Sigmoid colon (tissue), 7 donors: Measurements from ENCODE around the gene ANKLE2. TPM values are rescaled to one million over a fixed set of nuclear protein-coding genes. Genes with fewer than 3 reads are reported as not detected.

ENCODE experiments used
- DNase-seq: peaks from one replicate; pipeline ENCODE4 v3.0.0-alpha.2; 2019
- H3K27ac ChIP-seq, 4 donors: fragments of 200-600 bp; sonication (generic); one replicate each; pipeline ENCODE4 v1.5.1; 2016 to 2019; ENCODE audit warnings: mild to moderate bottlenecking in 1 of 4
- H3K27me3 ChIP-seq, 3 donors: fragments of 200-600 bp; sonication (generic); one replicate each; pipeline ENCODE4 v1.5.1; 2019; ENCODE audit warnings: mild to moderate bottlenecking in 1 of 3
- H3K36me3 ChIP-seq, 4 donors: fragments of 200-600 bp; sonication (generic); one replicate each; pipeline ENCODE4 v1.5.1; 2016 to 2019
- H3K4me1 ChIP-seq, 4 donors: fragments of 200-600 bp; sonication (generic); one replicate each; pipeline ENCODE4 v1.5.1; 2017 to 2019
- H3K4me3 ChIP-seq, 4 donors: fragments of 200-600 bp; sonication (generic); one replicate each; pipeline ENCODE4 v1.5.1; 2017 to 2019; ENCODE audit warnings: mild to moderate bottlenecking in 2 of 4, moderate library complexity in 1 of 4
- H3K9me3 ChIP-seq, 4 donors: fragments of 200-600 bp in 3 of 4; sonication (generic) in 3 of 4; one replicate each; pipeline versions ENCODE4 v1.5.1 to v1.6.1; 2013 to 2019
- CTCF ChIP-seq, 4 experiments: fragments of 450-650 bp in 3 of 4; fragments of 200-600 bp in 1 of 4; IDR thresholded peaks; one replicate each; pipeline ENCODE4 v1.5.1; 2016 to 2019; ENCODE audit warnings: antibody characterized with exemption in 4 of 4, mild to moderate bottlenecking in 3 of 4, moderate library complexity in 2 of 4
- EP300 ChIP-seq, 4 donors: sonication (generic); formaldehyde crosslinking; IDR thresholded peaks; one replicate each; pipeline ENCODE4 v1.6.1; 2017; ENCODE audit warnings: antibody characterized with exemption in 4 of 4
- POLR2A ChIP-seq, 2 donors: fragments of 450-650 bp; IDR thresholded peaks; one replicate each; pipeline ENCODE4 v1.6.1; 2016; ENCODE audit warnings: antibody characterized with exemption in 2 of 2, mild to moderate bottlenecking in 2 of 2, moderate library complexity in 2 of 2
- POLR2AphosphoS5 ChIP-seq, 4 donors: sonication (generic); formaldehyde crosslinking; IDR thresholded peaks; one replicate each; pipeline ENCODE4 v1.6.1; 2017; ENCODE audit warnings: antibody characterized with exemption in 4 of 4
- WGBS, 2 donors: extraction: QIAGEN DNeasy Blood & Tissue Kit; methylation state at CpG; one replicate each; pipeline ENCODE4 v1.1.7; 2013; 5-methylcytosine and 5-hydroxymethylcytosine counted together
- intact Hi-C: fragments of 100-400 bp; cut with DNase I; formaldehyde crosslinking; loops from one replicate; pipeline ENCODE4 v1.15.1; 2023
- polyA plus RNA-seq, 3 donors: library from polyadenylated mRNA; stranded (reverse); fragments of 200-250 nt; gene quantifications; one replicate each; pipeline ENCODE4 v1.2.3, GENCODE V29; 2013
- total RNA-seq, 4 donors: library from RNA; depleted of rRNA; stranded (reverse); fragments of >200 nt; gene quantifications; one replicate each; pipeline ENCODE4 v1.1.0, GENCODE V29; 2016
- donor health status: healthy with polysubstance abuse.
- donor health status: Bipolar disorder and iron deficiency.
- donor health status: healthy.

The ANKLE2 gene
- total and polyA plus RNA-seq, 7 donors = 7.2 to 58.4 (median 35.9) TPM

DNA sequence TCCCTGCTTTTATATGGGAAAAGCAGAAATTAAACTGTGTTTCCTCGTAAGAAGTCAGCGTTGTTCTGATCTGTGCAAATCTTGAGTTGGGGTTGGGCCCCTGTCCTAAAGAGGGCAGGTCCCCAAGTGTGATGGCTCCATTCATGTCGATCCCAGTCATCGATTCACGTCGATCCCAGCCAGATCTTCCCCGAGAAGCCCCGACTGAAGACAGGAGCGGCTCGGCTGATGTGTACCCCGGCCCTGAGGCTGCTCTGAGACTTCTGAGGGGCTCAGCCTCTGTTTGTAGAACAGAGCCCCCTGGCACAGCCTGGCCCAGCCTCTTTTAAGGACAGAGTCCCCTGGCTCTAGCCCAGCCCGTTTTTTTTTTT is 41.7 kb downstream of the ANKLE2 start:
- no peaks in the 10 kb centered on the region for H3K27me3 ChIP-seq
- peaks cover 14 to 94% (median 46%) of the 10 kb centered on the region in 4 donors for H3K36me3 ChIP-seq
- DNase-seq = no peak
- intact Hi-C loops = no loop called here
- WGBS, 2 donors = 92 to 94% methylated on average over 12 of the region's 12 CpGs
- no peaks in the 10 kb centered on the region for H3K4me1 ChIP-seq
- H3K4me3 ChIP-seq = no peak overlapping the region
- TF ChIP-seq POLR2AphosphoS5 (IDR thresholded peaks at IDR 0.05) = no peak
- TF ChIP-seq POLR2A (IDR thresholded peaks at IDR 0.05) = no peak
- TF ChIP-seq CTCF (IDR thresholded peaks at IDR 0.05) = no peak
- TF ChIP-seq EP300 (IDR thresholded peaks at IDR 0.05) = no peak
- H3K9me3 ChIP-seq = no peaks in the 10 kb centered on the region
- no peak overlapping the region for H3K27ac ChIP-seq

DNA sequence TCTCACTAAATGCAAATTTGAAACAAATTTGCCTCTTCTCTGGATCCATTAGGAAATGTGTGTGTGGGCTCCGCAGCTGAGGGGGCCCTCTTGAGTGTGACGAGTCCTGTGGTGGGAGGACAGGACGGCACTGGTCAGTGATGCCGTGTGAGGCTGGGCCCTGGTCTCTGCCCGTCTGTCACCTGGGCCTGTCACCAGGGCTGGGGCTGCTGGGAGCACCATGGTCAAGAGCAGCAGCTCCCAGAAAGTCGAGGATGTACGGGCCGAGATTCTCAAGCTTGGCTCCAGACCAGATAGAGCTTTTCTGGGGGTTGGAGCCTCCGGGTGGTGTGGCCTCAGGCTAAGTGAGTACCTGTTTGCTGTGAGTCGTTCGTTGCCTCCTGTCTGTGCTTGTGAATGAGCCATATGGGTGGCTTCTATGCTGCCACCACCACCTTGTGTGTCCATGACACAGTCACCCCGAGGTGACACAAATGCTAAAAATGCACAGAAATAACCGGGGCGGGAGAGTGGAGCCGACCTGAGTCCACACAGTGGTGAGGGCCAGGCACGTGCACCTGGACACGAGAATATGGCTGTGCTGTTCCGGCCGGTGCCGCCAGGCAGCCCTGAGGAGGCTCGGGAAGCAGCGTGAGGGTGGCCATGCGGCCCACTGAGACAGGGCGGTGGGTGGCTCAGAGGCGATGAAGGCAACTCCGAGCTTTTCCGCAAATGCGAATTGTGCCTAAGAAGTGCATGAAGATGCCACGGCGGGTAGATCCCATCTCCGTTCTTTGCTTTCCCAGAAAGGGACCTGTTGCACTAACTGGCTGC is 42.3 kb downstream of the ANKLE2 start:
- H3K4me3 ChIP-seq = no peak overlapping the region
- intact Hi-C loops = no loop called here
- 94 to 95% methylated on average over 31 of the region's 31 CpGs for WGBS, 2 donors
- H3K36me3 ChIP-seq = peaks cover 8 to 91% (median 41%) of the 10 kb centered on the region in 4 donors
- no peaks in the 10 kb centered on the region for H3K27me3 ChIP-seq
- no peaks in the 10 kb centered on the region for H3K4me1 ChIP-seq
- H3K9me3 ChIP-seq = no peaks in the 10 kb centered on the region
- TF ChIP-seq POLR2AphosphoS5 (IDR thresholded peaks at IDR 0.05) (no peak), EP300 (IDR thresholded peaks at IDR 0.05) (no peak), CTCF (IDR thresholded peaks at IDR 0.05) (no peak), POLR2A (IDR thresholded peaks at IDR 0.05) (no peak)
- no peak for DNase-seq
- H3K27ac ChIP-seq = no peak overlapping the region

GRCh38 chr12:132718644-132719043 is 43.0 kb downstream of the ANKLE2 start:
- no peak for TF ChIP-seq CTCF (IDR thresholded peaks at IDR 0.05)
- TF ChIP-seq POLR2AphosphoS5 (IDR thresholded peaks at IDR 0.05) = no peak
- TF ChIP-seq POLR2A (IDR thresholded peaks at IDR 0.05) = no peak
- TF ChIP-seq EP300 (IDR thresholded peaks at IDR 0.05) = no peak
- Histone ChIP-seq H3K27ac (no peak overlapping the region), H3K36me3 (peaks cover 7 to 84% (median 37%) of the 10 kb centered on the region in 4 donors), H3K27me3 (no peaks in the 10 kb centered on the region), H3K4me1 (no peaks in the 10 kb centered on the region), H3K9me3 (no peaks in the 10 kb centered on the region), H3K4me3 (no peak overlapping the region)
- DNase-seq = no peak
- intact Hi-C loops = no loop called here
- WGBS, 2 donors = 94% methylated on average over 21 of the region's 21 CpGs

GRCh38 chr12:132717531-132718387 is 43.9 kb downstream of the ANKLE2 start:
- no peaks in the 10 kb centered on the region for H3K4me1 ChIP-seq
- WGBS, 2 donors = 96 to 97% methylated on average over 61 of the region's 61 CpGs
- peaks cover 7 to 75% (median 33%) of the 10 kb centered on the region in 4 donors for H3K36me3 ChIP-seq
- no peaks in the 10 kb centered on the region for H3K9me3 ChIP-seq
- H3K27ac ChIP-seq = no peak overlapping the region
- DNase-seq = no peak
- H3K27me3 ChIP-seq = no peaks in the 10 kb centered on the region
- intact Hi-C loops = no loop called here
- no peak overlapping the region for H3K4me3 ChIP-seq
- TF ChIP-seq POLR2AphosphoS5 (IDR thresholded peaks at IDR 0.05) = no peak
- no peak for TF ChIP-seq EP300 (IDR thresholded peaks at IDR 0.05)
- no peak for TF ChIP-seq POLR2A (IDR thresholded peaks at IDR 0.05)
- no peak for TF ChIP-seq CTCF (IDR thresholded peaks at IDR 0.05)
